ENCODE data around the gene KLHL40. TPM values are rescaled to one million over a fixed set of nuclear protein-coding genes. Genes with fewer than 3 reads are reported as not detected.

KLHL40 gene
- total and polyA plus RNA-seq, 2 donors (not counting 1 experiment from before 2014, with no cell fraction given) = not detected

DNA sequence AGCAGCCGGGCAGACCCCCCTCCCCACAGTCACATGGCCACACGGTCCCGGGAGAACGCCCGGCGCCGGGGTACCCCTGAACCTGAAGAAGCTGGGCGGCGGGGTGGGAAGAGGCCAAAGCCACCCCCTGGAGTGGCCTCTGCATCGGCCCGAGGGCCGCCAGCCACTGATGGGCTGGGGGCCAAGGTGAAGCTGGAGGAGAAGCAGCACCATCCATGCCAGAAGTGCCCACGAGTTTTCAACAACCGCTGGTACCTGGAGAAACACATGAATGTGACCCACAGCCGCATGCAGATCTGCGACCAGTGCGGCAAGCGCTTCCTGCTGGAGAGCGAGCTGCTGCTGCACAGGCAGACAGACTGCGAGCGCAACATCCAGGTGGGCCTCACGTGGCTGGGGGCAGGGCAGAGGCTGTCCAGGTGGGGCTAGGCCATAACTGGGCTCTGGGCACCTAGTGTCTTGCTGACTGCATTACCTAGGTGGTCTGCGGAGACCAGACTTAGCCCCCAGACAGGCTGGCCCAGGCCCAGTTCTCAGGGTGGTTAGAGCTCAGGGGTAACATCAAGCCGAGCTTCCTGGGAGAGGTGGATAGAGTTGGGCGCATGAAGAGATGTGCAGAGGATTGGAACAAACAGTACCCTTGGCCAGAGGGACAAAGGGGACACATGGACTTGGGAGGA lies 25.7 kb upstream of the KLHL40 start:
- POLR2A ChIA-PET = no interaction called here
- Histone ChIP-seq H3K27ac (ENCODE audit: low read length in 2 of 2) (no peak overlapping the region), H3K9ac (ENCODE audit: low read length) (no peak overlapping the region), H2AFZ (ENCODE audit: insufficient read depth, low read depth, low read length, poor library complexity, severe bottlenecking) (no peak overlapping the region), H3K36me3 (replicated peaks in 1 of 2; ENCODE audit: control extremely low read depth in 1 of 2, control insufficient read depth in 1 of 2, extremely low read depth in 1 of 2, insufficient read depth in 2 of 2, low read length in 1 of 2) (no peaks in the 10 kb centered on the region), H3K27me3 (replicated peaks in 1 of 4; ENCODE audit: control extremely low read depth in 1 of 4, control insufficient read depth in 3 of 4, insufficient read depth in 4 of 4, low read length in 3 of 4) (no peaks in the 10 kb centered on the region), H4K20me1 (ENCODE audit: control insufficient read depth, insufficient read depth, low read length, poor library complexity, severe bottlenecking) (no peaks in the 10 kb centered on the region), H3K79me2 (ENCODE audit: control insufficient read depth, insufficient read depth, low read length) (no peaks in the 10 kb centered on the region), H3K9me3 (ENCODE audit: control extremely low read depth in 1 of 3, control insufficient read depth in 2 of 3, insufficient read depth in 1 of 3, low read length in 2 of 3) (no peaks in the 10 kb centered on the region), H3K4me3 (ENCODE audit: control extremely low read depth in 1 of 5, extremely low read depth in 1 of 5, insufficient read depth in 1 of 5, low read depth in 2 of 5, low read length in 4 of 5) (no peak overlapping the region), H3K4me2 (replicated peaks; ENCODE audit: low read depth, low read length, poor library complexity, severe bottlenecking) (no peak overlapping the region), H3K4me1 (ENCODE audit: control insufficient read depth in 2 of 2, insufficient read depth in 2 of 2, low read length in 2 of 2) (peaks cover 15 to 23% of the 10 kb centered on the region in 2 donors)
- H3K4me3 Mint-ChIP-seq = no peak overlapping the region
- CTCF ChIA-PET = no interaction called here
- no peak for ATAC-seq (ENCODE audit: low read depth)
- intact Hi-C loops (cut with micrococcal nuclease) = loop anchor here (5.0 kb wide), 1 partner anchor 83 kb away; no protein-coding TSS in a partner anchor
- H3K27me3 Mint-ChIP-seq = no peaks in the 10 kb centered on the region
- H3K4me1 Mint-ChIP-seq = peaks cover 9% of the 10 kb centered on the region
- WGBS (ENCODE audit: insufficient coverage) = 90% methylated on average over 22 of the region's 25 CpGs
- DNase-seq = no peak
- TF ChIP-seq, protein P1, sequence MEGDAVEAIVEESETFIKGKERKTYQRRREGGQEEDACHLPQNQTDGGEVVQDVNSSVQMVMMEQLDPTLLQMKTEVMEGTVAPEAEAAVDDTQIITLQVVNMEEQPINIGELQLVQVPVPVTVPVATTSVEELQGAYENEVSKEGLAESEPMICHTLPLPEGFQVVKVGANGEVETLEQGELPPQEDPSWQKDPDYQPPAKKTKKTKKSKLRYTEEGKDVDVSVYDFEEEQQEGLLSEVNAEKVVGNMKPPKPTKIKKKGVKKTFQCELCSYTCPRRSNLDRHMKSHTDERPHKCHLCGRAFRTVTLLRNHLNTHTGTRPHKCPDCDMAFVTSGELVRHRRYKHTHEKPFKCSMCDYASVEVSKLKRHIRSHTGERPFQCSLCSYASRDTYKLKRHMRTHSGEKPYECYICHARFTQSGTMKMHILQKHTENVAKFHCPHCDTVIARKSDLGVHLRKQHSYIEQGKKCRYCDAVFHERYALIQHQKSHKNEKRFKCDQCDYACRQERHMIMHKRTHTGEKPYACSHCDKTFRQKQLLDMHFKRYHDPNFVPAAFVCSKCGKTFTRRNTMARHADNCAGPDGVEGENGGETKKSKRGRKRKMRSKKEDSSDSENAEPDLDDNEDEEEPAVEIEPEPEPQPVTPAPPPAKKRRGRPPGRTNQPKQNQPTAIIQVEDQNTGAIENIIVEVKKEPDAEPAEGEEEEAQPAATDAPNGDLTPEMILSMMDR (IDR thresholded peaks at IDR 0.05) = no peak
- TF ChIP-seq EZH2 (IDR thresholded peaks at IDR 0.05; ENCODE audit: borderline replicate concordance, insufficient read depth, low read depth, low read length, poor library complexity, severe bottlenecking) = no peak
- H3K27ac Mint-ChIP-seq = no peak overlapping the region
- H3K9me3 Mint-ChIP-seq (ENCODE audit: insufficient read depth) = no peaks in the 10 kb centered on the region

DNA sequence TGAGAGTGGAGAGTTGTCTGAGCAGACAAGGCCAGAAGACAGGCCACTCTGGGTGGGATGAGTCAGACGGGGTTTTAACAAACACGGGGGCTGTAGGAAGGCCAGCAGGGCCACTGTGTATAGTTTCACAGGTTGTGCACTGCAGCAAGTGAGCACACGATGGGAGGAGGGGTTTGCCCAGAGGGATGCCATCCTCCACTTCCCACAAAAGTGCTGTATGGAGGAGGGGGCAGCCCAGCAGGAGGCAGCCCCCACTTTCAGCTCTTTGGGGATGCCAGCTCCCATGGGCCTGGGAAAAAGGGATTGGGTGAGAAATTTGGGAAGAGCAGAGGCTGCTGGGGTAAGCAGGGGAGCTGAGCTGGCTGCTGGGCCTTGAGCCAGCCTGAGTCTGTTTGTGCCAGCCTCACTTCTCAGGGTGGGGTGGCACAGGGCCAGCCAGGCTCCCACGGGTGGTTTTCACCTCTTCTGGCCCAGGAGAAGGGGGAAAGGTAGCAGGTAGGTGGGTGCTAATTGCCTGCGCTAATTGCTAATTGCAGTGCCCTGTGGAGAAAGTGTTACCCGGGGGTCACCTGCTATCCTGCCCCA lies 25.1 kb upstream of the KLHL40 start:
- Histone ChIP-seq H3K79me2 (ENCODE audit: control insufficient read depth, insufficient read depth, low read length) (no peaks in the 10 kb centered on the region), H3K4me1 (ENCODE audit: control insufficient read depth in 2 of 2, insufficient read depth in 2 of 2, low read length in 2 of 2) (peaks cover 13 to 22% of the 10 kb centered on the region in 2 donors), H3K27ac (ENCODE audit: low read length in 2 of 2) (no peak overlapping the region), H2AFZ (ENCODE audit: insufficient read depth, low read depth, low read length, poor library complexity, severe bottlenecking) (no peak overlapping the region), H3K9ac (ENCODE audit: low read length) (no peak overlapping the region), H3K9me3 (ENCODE audit: control extremely low read depth in 1 of 3, control insufficient read depth in 2 of 3, insufficient read depth in 1 of 3, low read length in 2 of 3) (no peaks in the 10 kb centered on the region), H4K20me1 (ENCODE audit: control insufficient read depth, insufficient read depth, low read length, poor library complexity, severe bottlenecking) (no peaks in the 10 kb centered on the region), H3K27me3 (replicated peaks in 1 of 4; ENCODE audit: control extremely low read depth in 1 of 4, control insufficient read depth in 3 of 4, insufficient read depth in 4 of 4, low read length in 3 of 4) (no peaks in the 10 kb centered on the region), H3K4me3 (ENCODE audit: control extremely low read depth in 1 of 5, extremely low read depth in 1 of 5, insufficient read depth in 1 of 5, low read depth in 2 of 5, low read length in 4 of 5) (no peak overlapping the region), H3K36me3 (replicated peaks in 1 of 2; ENCODE audit: control extremely low read depth in 1 of 2, control insufficient read depth in 1 of 2, extremely low read depth in 1 of 2, insufficient read depth in 2 of 2, low read length in 1 of 2) (no peaks in the 10 kb centered on the region), H3K4me2 (replicated peaks; ENCODE audit: low read depth, low read length, poor library complexity, severe bottlenecking) (no peak overlapping the region)
- intact Hi-C loops (cut with micrococcal nuclease) = loop anchor here (5.0 kb wide), 1 partner anchor 82 kb away; no protein-coding TSS in a partner anchor
- Mint-ChIP-seq H3K4me1 (peaks cover 12% of the 10 kb centered on the region), H3K9me3 (ENCODE audit: insufficient read depth) (no peaks in the 10 kb centered on the region), H3K27ac (no peak overlapping the region), H3K4me3 (no peak overlapping the region), H3K27me3 (no peaks in the 10 kb centered on the region)
- DNase-seq (no peak), ATAC-seq (ENCODE audit: low read depth) (no peak)
- 84% methylated on average over 3 of the region's 6 CpGs for WGBS (ENCODE audit: insufficient coverage)
- ChIA-PET POLR2A (no interaction called here), CTCF (no interaction called here)
- no peak for TF ChIP-seq EZH2 (IDR thresholded peaks at IDR 0.05; ENCODE audit: borderline replicate concordance, insufficient read depth, low read depth, low read length, poor library complexity, severe bottlenecking)
- TF ChIP-seq, protein P1 (IDR thresholded peaks at IDR 0.05) = no peak

Data from B cell (primary cell).